Measurements from ENCODE around the gene CD72.

GRCh38 chr9:35666549-35666948 lies 48.3 kb upstream of the CD72 start:
- no peak for TF ChIP-seq POLR2A (IDR thresholded peaks at IDR 0.05; ENCODE audit: low read length)
- TF ChIP-seq GATA1 (IDR thresholded peaks at IDR 0.05; ENCODE audit: low read depth, low read length) = no peak
